ENCODE data around the gene MTUS2.

DNA sequence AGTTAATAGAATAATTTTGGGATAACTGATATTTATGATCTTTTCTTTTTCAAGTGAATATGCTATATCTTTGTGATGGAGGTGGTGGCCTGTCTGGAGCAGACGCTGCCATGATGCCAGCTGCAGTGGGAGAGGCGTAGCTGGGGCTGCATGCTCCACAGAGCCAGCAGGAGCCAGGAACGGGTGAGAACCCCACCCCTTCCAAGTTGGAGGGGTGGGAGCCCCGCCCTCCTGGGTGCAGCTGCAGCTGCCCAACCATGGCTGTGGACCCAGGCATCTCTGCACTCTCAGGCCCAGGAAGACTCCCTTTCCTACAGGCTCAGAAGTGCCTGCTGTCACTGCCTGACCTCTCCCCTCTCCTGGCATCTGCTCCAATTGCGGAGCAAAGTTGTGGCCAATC lies 402.3 kb downstream of the MTUS2 start:
- TF ChIP-seq, protein P1, sequence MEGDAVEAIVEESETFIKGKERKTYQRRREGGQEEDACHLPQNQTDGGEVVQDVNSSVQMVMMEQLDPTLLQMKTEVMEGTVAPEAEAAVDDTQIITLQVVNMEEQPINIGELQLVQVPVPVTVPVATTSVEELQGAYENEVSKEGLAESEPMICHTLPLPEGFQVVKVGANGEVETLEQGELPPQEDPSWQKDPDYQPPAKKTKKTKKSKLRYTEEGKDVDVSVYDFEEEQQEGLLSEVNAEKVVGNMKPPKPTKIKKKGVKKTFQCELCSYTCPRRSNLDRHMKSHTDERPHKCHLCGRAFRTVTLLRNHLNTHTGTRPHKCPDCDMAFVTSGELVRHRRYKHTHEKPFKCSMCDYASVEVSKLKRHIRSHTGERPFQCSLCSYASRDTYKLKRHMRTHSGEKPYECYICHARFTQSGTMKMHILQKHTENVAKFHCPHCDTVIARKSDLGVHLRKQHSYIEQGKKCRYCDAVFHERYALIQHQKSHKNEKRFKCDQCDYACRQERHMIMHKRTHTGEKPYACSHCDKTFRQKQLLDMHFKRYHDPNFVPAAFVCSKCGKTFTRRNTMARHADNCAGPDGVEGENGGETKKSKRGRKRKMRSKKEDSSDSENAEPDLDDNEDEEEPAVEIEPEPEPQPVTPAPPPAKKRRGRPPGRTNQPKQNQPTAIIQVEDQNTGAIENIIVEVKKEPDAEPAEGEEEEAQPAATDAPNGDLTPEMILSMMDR (IDR thresholded peaks at IDR 0.05) = no peak
- no peak for TF ChIP-seq POLR2AphosphoS5 (IDR thresholded peaks at IDR 0.05)
- no peak for TF ChIP-seq POLR2A (IDR thresholded peaks at IDR 0.05)

Measured in suprapubic skin (tissue), 4 donors.